ENCODE data around the gene MRPS27. TPM values are rescaled to one million over a fixed set of nuclear protein-coding genes. Genes with fewer than 3 reads are reported as not detected.

Gene MRPS27
- total RNA-seq, 4 donors from 2014 or later: 33.2 to 74.9 (median 62.3) TPM

DNA sequence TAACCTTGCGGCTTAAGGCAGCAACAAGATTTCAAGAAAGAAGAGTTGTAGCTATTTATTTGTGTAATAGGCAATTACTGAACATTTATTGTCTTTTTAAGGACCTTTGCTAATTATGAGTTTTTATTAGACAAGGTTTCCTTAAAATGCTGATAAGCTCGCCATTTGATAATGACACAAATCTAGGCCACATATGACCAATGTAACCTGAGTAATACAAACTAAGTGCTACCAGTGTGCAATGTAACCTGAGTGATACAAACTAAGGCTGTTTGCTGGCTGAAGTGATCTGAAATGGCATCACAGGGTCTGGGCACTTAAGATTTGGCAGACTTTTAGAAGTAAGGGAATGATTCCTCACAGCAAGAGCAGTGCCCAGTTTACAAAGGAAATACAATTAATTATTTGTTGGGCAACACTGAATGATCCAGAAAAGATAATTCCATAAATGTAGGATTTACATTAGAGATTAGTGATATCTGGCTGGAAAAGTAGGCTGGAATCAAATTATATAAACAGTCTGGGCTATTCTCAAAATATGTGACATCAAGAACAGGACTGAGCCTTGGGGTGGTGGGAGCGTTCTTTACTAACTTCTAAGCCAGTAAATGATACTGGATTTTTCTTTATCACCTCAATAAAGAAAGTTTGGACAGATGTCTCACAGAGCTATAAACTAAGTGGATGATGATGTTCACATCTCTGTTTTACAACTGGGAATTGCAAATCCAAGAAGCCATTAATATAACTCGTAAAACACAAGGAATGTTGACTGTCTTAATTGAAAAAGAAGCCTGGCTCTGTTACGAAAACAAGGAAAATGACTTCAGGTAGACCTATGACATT lies 54.8 kb downstream of the MRPS27 start:
- in situ Hi-C loops (cut with MboI; ENCODE audit: low sequenced_read_pairs in 4 of 4) (no loop called here), intact Hi-C loops (cut with DNase I; ENCODE audit: low total_unique reads) (no loop called here)
- no peak for DNase-seq
- Histone ChIP-seq H3K27me3 (no peaks in the 10 kb centered on the region), H3K4me3 (no peak overlapping the region), H3K36me3 (no peaks in the 10 kb centered on the region), H3K4me1 (peaks cover 20% of the 10 kb centered on the region in 2 donors), H3K9me3 (no peaks in the 10 kb centered on the region), H3K27ac (peak overlapping the region in 1 of 4 donors; percentile 4)
- no peak for TF ChIP-seq POLR2A (IDR thresholded peaks at IDR 0.05)
- TF ChIP-seq, protein P1, sequence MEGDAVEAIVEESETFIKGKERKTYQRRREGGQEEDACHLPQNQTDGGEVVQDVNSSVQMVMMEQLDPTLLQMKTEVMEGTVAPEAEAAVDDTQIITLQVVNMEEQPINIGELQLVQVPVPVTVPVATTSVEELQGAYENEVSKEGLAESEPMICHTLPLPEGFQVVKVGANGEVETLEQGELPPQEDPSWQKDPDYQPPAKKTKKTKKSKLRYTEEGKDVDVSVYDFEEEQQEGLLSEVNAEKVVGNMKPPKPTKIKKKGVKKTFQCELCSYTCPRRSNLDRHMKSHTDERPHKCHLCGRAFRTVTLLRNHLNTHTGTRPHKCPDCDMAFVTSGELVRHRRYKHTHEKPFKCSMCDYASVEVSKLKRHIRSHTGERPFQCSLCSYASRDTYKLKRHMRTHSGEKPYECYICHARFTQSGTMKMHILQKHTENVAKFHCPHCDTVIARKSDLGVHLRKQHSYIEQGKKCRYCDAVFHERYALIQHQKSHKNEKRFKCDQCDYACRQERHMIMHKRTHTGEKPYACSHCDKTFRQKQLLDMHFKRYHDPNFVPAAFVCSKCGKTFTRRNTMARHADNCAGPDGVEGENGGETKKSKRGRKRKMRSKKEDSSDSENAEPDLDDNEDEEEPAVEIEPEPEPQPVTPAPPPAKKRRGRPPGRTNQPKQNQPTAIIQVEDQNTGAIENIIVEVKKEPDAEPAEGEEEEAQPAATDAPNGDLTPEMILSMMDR (IDR thresholded peaks at IDR 0.05 in 4 of 5, conservative IDR thresholded peaks at IDR 0.05 in 1 of 5): no peak
- ATAC-seq: no peak

DNA sequence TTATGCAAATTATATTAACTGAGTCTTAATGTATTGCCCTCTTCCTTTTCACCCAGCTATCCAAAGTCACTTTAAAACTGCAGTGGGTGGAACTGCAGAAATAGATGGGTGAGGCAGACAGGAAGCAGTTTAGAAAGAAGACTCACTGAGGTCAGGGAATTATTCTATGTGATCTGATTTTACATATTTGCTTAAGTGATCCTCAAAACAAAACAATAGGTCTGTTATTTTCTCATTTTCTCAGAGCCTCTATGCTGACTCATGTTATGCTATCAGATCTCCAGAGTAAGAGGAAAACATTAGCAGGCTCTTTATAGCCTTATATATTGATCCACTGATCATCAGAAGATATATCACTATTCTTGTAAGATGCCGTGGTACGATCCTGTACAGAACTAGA lies 63.5 kb downstream of the MRPS27 start:
- intact Hi-C loops (cut with DNase I; ENCODE audit: low total_unique reads): no loop called here
- Histone ChIP-seq H3K4me3 (no peak overlapping the region), H3K9me3 (no peaks in the 10 kb centered on the region), H3K4me1 (peaks cover 16 to 20% of the 10 kb centered on the region in 2 donors), H3K27me3 (no peaks in the 10 kb centered on the region), H3K27ac (no peak overlapping the region), H3K36me3 (no peaks in the 10 kb centered on the region)
- no peak for ATAC-seq
- TF ChIP-seq POLR2A (IDR thresholded peaks at IDR 0.05): no peak
- TF ChIP-seq, protein P1 (IDR thresholded peaks at IDR 0.05 in 4 of 5, conservative IDR thresholded peaks at IDR 0.05 in 1 of 5): no peak
- in situ Hi-C loops (cut with MboI; ENCODE audit: low sequenced_read_pairs in 4 of 4): no loop called here
- no peak for DNase-seq

DNA sequence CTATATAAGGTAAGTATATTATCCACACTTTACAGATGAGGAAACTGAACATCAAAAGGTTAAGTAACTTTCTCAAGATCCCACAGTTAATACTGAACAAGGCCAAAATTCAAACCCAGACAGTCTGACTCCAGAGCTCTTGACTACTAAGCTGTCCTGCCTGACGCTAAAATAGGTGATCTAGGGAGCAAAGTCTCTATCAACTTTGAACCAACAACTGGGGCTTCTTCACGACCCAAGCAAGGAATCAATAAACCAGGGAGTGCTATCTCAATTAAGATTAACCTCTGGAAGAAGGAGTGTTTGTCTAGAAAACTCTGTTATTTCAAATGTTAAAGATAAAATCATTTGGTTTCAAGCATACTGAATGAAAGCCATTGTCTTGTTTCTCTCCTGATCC lies 64.4 kb downstream of the MRPS27 start:
- Histone ChIP-seq H3K27ac (no peak overlapping the region), H3K27me3 (no peaks in the 10 kb centered on the region), H3K4me1 (peaks cover 20 to 21% of the 10 kb centered on the region in 2 donors), H3K9me3 (no peaks in the 10 kb centered on the region), H3K4me3 (no peak overlapping the region), H3K36me3 (no peaks in the 10 kb centered on the region)
- no peak for TF ChIP-seq POLR2A (IDR thresholded peaks at IDR 0.05)
- TF ChIP-seq, protein P1 (IDR thresholded peaks at IDR 0.05 in 4 of 5, conservative IDR thresholded peaks at IDR 0.05 in 1 of 5): no peak
- intact Hi-C loops (cut with DNase I; ENCODE audit: low total_unique reads): no loop called here
- in situ Hi-C loops (cut with MboI; ENCODE audit: low sequenced_read_pairs in 4 of 4): no loop called here
- DNase-seq: no peak
- ATAC-seq: no peak

DNA sequence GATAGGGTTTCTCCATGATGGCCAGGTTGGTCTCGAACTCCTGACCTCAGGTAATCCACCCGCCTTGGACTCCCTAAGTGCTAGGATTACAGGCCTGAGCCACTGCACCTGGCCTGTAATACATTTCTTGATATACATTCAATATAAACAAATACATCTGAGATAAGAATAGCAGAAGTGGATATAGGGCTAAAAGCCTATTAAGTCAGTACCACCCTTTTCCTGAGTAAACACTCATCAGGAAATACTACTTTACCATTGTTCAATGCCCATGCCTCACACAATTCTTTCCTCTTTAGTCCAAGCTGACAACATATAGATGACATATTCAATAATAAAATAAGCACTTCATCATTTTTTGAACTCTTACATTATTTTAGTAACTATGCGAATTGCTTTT lies 64.8 kb downstream of the MRPS27 start:
- intact Hi-C loops (cut with DNase I; ENCODE audit: low total_unique reads): no loop called here

More for the DNA sequence above, 64.8 kb downstream of the MRPS27 start:
- Histone ChIP-seq H3K4me3 (no peak overlapping the region), H3K9me3 (no peaks in the 10 kb centered on the region), H3K36me3 (no peaks in the 10 kb centered on the region), H3K27me3 (no peaks in the 10 kb centered on the region), H3K27ac (no peak overlapping the region), H3K4me1 (peaks cover 20 to 21% of the 10 kb centered on the region in 2 donors)
- no peak for DNase-seq
- TF ChIP-seq, protein P1 (IDR thresholded peaks at IDR 0.05 in 4 of 5, conservative IDR thresholded peaks at IDR 0.05 in 1 of 5): no peak
- no peak for TF ChIP-seq POLR2A (IDR thresholded peaks at IDR 0.05)
- in situ Hi-C loops (cut with MboI; ENCODE audit: low sequenced_read_pairs in 4 of 4): no loop called here
- ATAC-seq: no peak
